Right lobe of liver (tissue), 4 donors: ENCODE data around the gene NFIA.

ENCODE experiments used
- CTCF ChIP-seq, 4 donors: fragments of 200-600 bp in 3 of 4; fragments of 450-650 bp in 1 of 4; IDR thresholded peaks; one replicate each; pipeline versions ENCODE4 v1.5.1 to v1.8.0; 2016 to 2022; ENCODE audit warnings: antibody characterized with exemption in 4 of 4, mild to moderate bottlenecking in 2 of 4
- POLR2A ChIP-seq: fragments of 450-650 bp; IDR thresholded peaks from one replicate; pipeline ENCODE4 v1.6.1; 2017; ENCODE audit warnings: antibody characterized with exemption, mild to moderate bottlenecking
- donor health status: DM: no; HTN: no; CAD: no.
- donor health status: DM: no; HTN: no; CAD: no.
- donor health status: DM: no; HTN: yes; CAD: no.

GRCh38 chr1:61259379-61260148, 177.2 kb downstream of the NFIA start:
- TF ChIP-seq CTCF (IDR thresholded peaks at IDR 0.05), result no peak
- no peak for TF ChIP-seq POLR2A
